Activated CD8-positive, alpha-beta memory T cell treated with anti-CD3 and anti-CD28 coated beads for 24 hours (primary cell): Measurements from ENCODE around the gene MBD3L3.
"Not testable (repeated sequence)": the region's sequence is repeated elsewhere in the genome, so short reads cannot be mapped to it uniquely, and the experiment has no call there.

ENCODE experiments used
- DNase-seq: peaks from one replicate; pipeline ENCODE4 v3.0.0-alpha.2; 2020

The MBD3L3 gene

GRCh38 chr19:7058576-7058975 is at the start of gene MBD3L3:
Gene MBD3L3, minus strand, starts transcription at chr19:7058676. Its CDS starts 71 bp downstream, at chr19:7058605.
- not testable (repeated sequence) for DNase-seq

- no peak for DNase-seq
Observed at GRCh38 chr19:7106711-7107657, 48.5 kb upstream of the MBD3L3 start.

- DNase-seq = no peak
Observed at GRCh38 chr19:7104747-7105447, 46.4 kb upstream of the MBD3L3 start.

- no peak for DNase-seq
Observed at GRCh38 chr19:7101498-7102253, 43.2 kb upstream of the MBD3L3 start.

GRCh38 chr19:7099597-7099921 is 41.1 kb upstream of the MBD3L3 start:
- DNase-seq = no peak

- DNase-seq = peak; percentile 96
Observed at GRCh38 chr19:7098701-7099596, 40.5 kb upstream of the MBD3L3 start.

GRCh38 chr19:7098096-7098495 is 39.6 kb upstream of the MBD3L3 start:
- DNase-seq = no peak

- DNase-seq = no peak
Observed at GRCh38 chr19:7088999-7089398, 30.5 kb upstream of the MBD3L3 start.

GRCh38 chr19:7083076-7083956 is 24.8 kb upstream of the MBD3L3 start:
- DNase-seq = no peak

GRCh38 chr19:7078008-7078407 is 19.5 kb upstream of the MBD3L3 start:
- DNase-seq = no peak

- no peak for DNase-seq
Observed at GRCh38 chr19:7076151-7076550, 17.7 kb upstream of the MBD3L3 start.

- no peak for DNase-seq
Observed at GRCh38 chr19:7074705-7075282, 16.3 kb upstream of the MBD3L3 start.

GRCh38 chr19:7072541-7072940 is 14.1 kb upstream of the MBD3L3 start:
- no peak for DNase-seq

GRCh38 chr19:7069904-7070226 is 11.4 kb upstream of the MBD3L3 start:
- no peak for DNase-seq

- peak; percentile 99 for DNase-seq
Observed at GRCh38 chr19:7069042-7069903, 10.8 kb upstream of the MBD3L3 start, which contains the start of gene ZNF557. Gene ZNF557, plus strand, starts transcription at chr19:7069703. Its CDS starts 5,372 bp downstream, at chr19:7075075.

- no peak for DNase-seq
Observed at GRCh38 chr19:7068599-7068998, 10.1 kb upstream of the MBD3L3 start.

- no peak for DNase-seq
Observed at GRCh38 chr19:7067716-7068115, 9.2 kb upstream of the MBD3L3 start.

GRCh38 chr19:7067122-7067521 is 8.6 kb upstream of the MBD3L3 start:
- DNase-seq = not testable (repeated sequence)

GRCh38 chr19:7063764-7064418 is 5.4 kb upstream of the MBD3L3 start:
- no peak for DNase-seq
